ENCODE data around the gene NSDHL.

- TF ChIP-seq, protein P1, sequence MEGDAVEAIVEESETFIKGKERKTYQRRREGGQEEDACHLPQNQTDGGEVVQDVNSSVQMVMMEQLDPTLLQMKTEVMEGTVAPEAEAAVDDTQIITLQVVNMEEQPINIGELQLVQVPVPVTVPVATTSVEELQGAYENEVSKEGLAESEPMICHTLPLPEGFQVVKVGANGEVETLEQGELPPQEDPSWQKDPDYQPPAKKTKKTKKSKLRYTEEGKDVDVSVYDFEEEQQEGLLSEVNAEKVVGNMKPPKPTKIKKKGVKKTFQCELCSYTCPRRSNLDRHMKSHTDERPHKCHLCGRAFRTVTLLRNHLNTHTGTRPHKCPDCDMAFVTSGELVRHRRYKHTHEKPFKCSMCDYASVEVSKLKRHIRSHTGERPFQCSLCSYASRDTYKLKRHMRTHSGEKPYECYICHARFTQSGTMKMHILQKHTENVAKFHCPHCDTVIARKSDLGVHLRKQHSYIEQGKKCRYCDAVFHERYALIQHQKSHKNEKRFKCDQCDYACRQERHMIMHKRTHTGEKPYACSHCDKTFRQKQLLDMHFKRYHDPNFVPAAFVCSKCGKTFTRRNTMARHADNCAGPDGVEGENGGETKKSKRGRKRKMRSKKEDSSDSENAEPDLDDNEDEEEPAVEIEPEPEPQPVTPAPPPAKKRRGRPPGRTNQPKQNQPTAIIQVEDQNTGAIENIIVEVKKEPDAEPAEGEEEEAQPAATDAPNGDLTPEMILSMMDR (IDR thresholded peaks at IDR 0.05; ENCODE audit: low read length), result no peak
- no peak for TF ChIP-seq EZH2 (optimal IDR thresholded peaks at IDR 0.05; ENCODE audit: low read depth, low read length)
- TF ChIP-seq EZH2phosphoT487 (IDR thresholded peaks at IDR 0.05; ENCODE audit: low read length), result no peak
These were observed 77.6 kb downstream of the NSDHL start for GRCh38 chrX:152908486-152908885.

Data from MM.1S (cell line).